ENCODE measurements around the gene NAA40.
"Not testable (repeated sequence)": the region's sequence is repeated elsewhere in the genome, so short reads cannot be mapped to it uniquely, and the experiment has no call there.

Gene NAA40

GRCh38 chr11:63970902-63971301, 32.1 kb downstream of the NAA40 start (continued):
- TF ChIP-seq INSM2 (tag by site-specific recombination; IDR thresholded peaks at IDR 0.05): no peak

GRCh38 chr11:63973912-63974258, 35.1 kb downstream of the NAA40 start:
- 0 out of 2 replicates have a peak, but pooled peaks have one; percentile 29 for TF ChIP-seq ZNF707 (tag by site-specific recombination; IDR thresholded peaks at IDR 0.05)
- POLR2A ChIA-PET: interaction anchor here (0.6 to 1.3 kb wide), 11 partner anchors 8 to 451 kb away, joined by 3 to 11 read pairs (median 4); partner anchors contain the start of genes MACROD1, OTUB1 and STIP1
- H3K4me3 ChIP-seq (ENCODE audit: low read depth, low read length); H3K4me1 ChIP-seq (ENCODE audit: control insufficient read depth, insufficient read depth, low read length); H3K9me3 ChIP-seq (ENCODE audit: control insufficient read depth, insufficient read depth, low read depth, low read length); H3K27ac ChIP-seq (ENCODE audit: extremely low read depth, low read depth, low read length): not testable (repeated sequence)
- peaks cover 0 to 14% of the 10 kb centered on the region in 2 experiments; a peak in 2 of 3 replicates for H3K36me3 ChIP-seq (ENCODE audit: control insufficient read depth in 2 of 2, insufficient read depth in 1 of 2, low read length in 2 of 2)
- CTCF ChIA-PET: interaction anchor here (0.6 to 1.4 kb wide), 2 partner anchors 27 to 180 kb away, joined by 3 read pairs; no protein-coding TSS in a partner anchor

- Histone ChIP-seq H3K4me1 (ENCODE audit: control insufficient read depth, insufficient read depth, low read length) (no peaks in the 10 kb centered on the region), H3K9me3 (ENCODE audit: control insufficient read depth, insufficient read depth, low read depth, low read length) (no peaks in the 10 kb centered on the region), H3K27ac (ENCODE audit: extremely low read depth, low read depth, low read length) (peak within 1 kb of the TSS; percentile 84), H3K4me3 (ENCODE audit: low read depth, low read length) (peak within 1 kb of the TSS; percentile 96), H3K36me3 (ENCODE audit: control insufficient read depth in 2 of 2, insufficient read depth in 1 of 2, low read length in 2 of 2) (peaks cover 0 to 18% of the 10 kb centered on the region in 2 experiments; a peak in 2 of 3 replicates)
- ChIA-PET CTCF (interaction anchor here (0.6 to 1.4 kb wide), 4 partner anchors 28 to 180 kb away, joined by 3 to 7 read pairs (median 3); no protein-coding TSS in a partner anchor), POLR2A (interaction anchor here (0.6 to 1.3 kb wide), 9 partner anchors 9 to 211 kb away, joined by 3 to 11 read pairs (median 4); partner anchors contain the start of genes MACROD1, OTUB1 and STIP1)
- TF ChIP-seq ZFP41 (tag by site-specific recombination; IDR thresholded peaks at IDR 0.05; ENCODE audit: borderline replicate concordance) (no peak), ZNF626 (tag by site-specific recombination; IDR thresholded peaks at IDR 0.05) (no peak), ZNF2 (tag by site-specific recombination; IDR thresholded peaks at IDR 0.05) (peak; percentile 85), ZNF830 (tag by site-specific recombination; IDR thresholded peaks at IDR 0.05; ENCODE audit: low read depth) (no peak), IKZF3 (tag by site-specific recombination; IDR thresholded peaks at IDR 0.05) (peak; percentile 72), ZSCAN4 (tag by site-specific recombination; IDR thresholded peaks at IDR 0.05) (no peak), KLF1 (tag by site-specific recombination; IDR thresholded peaks at IDR 0.05) (peak; percentile 73), ZNF202 (tag by site-specific recombination; IDR thresholded peaks at IDR 0.05; ENCODE audit: borderline replicate concordance) (no peak), ZFP37 (tag by site-specific recombination; IDR thresholded peaks at IDR 0.05) (peak; percentile 86), ZNF558 (tag by site-specific recombination; IDR thresholded peaks at IDR 0.05) (no peak), OSR2 (tag by site-specific recombination; IDR thresholded peaks at IDR 0.05) (no peak), ZNF514 (tag by site-specific recombination; IDR thresholded peaks at IDR 0.05) (no peak), FEZF1 (tag by site-specific recombination; IDR thresholded peaks at IDR 0.05) (no peak), EGR2 (tag by site-specific recombination; IDR thresholded peaks at IDR 0.05; ENCODE audit: low read depth) (peak; percentile 43; the same call in 1 of the 2 replicates), KLF16 (tag by site-specific recombination; IDR thresholded peaks at IDR 0.05) (no peak), ZNF140 (tag by site-specific recombination; IDR thresholded peaks at IDR 0.05) (no peak), PBX3 (CRISPR knock-in tag; IDR thresholded peaks at IDR 0.05) (peak; percentile 85; the same call in 1 of the 2 replicates), ZNF175 (tag by site-specific recombination; IDR thresholded peaks at IDR 0.05) (no peak), MEIS1 (CRISPR knock-in tag; IDR thresholded peaks at IDR 0.05; ENCODE audit: borderline replicate concordance) (peak; percentile 46; the same call in 1 of the 2 replicates), ZNF19 (tag by site-specific recombination; IDR thresholded peaks at IDR 0.05; ENCODE audit: low read depth) (no peak), ZNF548 (tag by site-specific recombination; IDR thresholded peaks at IDR 0.05) (no peak), ZNF449 (tag by site-specific recombination; IDR thresholded peaks at IDR 0.05) (peak; percentile 73; the same call in 1 of the 2 replicates), BCL6B (tag by site-specific recombination; IDR thresholded peaks at IDR 0.05) (peak; percentile 89)
Measured at GRCh38 chr11:63974259-63975143, 35.7 kb downstream of the NAA40 start, which contains the start of gene COX8A. COX8A (plus strand) TSS chr11:63974620; CDS start chr11:63974681, 61 bp downstream.

All from HEK293 (cell line).